ENCODE data around the gene SCYGR1. TPM values are rescaled to one million over a fixed set of nuclear protein-coding genes. Genes with fewer than 3 reads are reported as not detected.
"Not testable (repeated sequence)": the region's sequence is repeated elsewhere in the genome, so short reads cannot be mapped to it uniquely, and the experiment has no call there.

SCYGR1 gene
- polyA plus RNA-seq, 3 donors = not detected

DNA sequence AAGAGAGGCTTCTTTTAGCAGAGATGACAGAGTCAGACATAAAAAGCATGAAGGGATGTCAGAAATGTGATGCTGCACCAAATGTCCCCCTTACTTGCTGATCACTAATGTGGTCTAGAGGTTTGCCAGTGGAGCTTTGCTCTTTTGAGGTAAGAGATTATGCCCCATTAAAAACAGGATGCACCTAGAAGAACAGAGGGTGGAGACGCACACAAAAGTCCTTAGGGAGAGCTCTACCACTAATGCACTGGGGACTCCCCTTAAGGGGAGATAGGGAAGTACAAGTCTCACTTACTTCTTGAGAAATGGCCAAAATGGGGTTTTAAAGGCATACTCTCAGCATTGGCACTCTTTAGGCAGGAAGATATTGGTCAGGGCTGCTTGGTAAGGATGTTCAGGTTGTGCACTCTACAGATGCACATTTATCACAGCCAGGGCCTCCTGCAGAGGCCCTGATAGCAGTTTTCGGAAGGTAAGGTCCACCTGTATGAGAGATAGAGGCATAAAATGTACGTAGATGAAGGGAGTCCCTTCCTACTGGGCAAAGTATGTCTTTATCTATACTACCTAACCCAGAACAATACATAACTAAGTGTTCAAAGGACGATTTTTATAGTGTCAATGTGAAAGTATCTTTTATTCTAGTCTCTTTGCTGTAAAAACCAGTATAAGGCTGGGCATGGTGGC, 17.0 kb upstream of the SCYGR1 start:
- DNase-seq (ENCODE audit: low read depth in 3 of 3, low spot score in 2 of 3) = no peak

GRCh38 chr2:227402959-227403358, 15.2 kb upstream of the SCYGR1 start:
- no peak for DNase-seq (ENCODE audit: low read depth in 3 of 3, low spot score in 2 of 3)

- no peak for DNase-seq (ENCODE audit: low read depth in 3 of 3, low spot score in 2 of 3)
These were observed 14.6 kb upstream of the SCYGR1 start for GRCh38 chr2:227402321-227402720.

- DNase-seq (ENCODE audit: low read depth in 3 of 3, low spot score in 2 of 3) = no peak
These were observed 13.8 kb upstream of the SCYGR1 start for GRCh38 chr2:227401550-227401949.

GRCh38 chr2:227398684-227399670, 11.2 kb upstream of the SCYGR1 start:
- DNase-seq (ENCODE audit: low read depth in 3 of 3, low spot score in 2 of 3) = no peak

GRCh38 chr2:227397562-227397961, 9.8 kb upstream of the SCYGR1 start:
- DNase-seq (ENCODE audit: low read depth in 3 of 3, low spot score in 2 of 3) = no peak

- DNase-seq (ENCODE audit: low read depth in 3 of 3, low spot score in 2 of 3) = no peak
These were observed 7.8 kb upstream of the SCYGR1 start for GRCh38 chr2:227395556-227395955.

GRCh38 chr2:227394401-227394800, 6.7 kb upstream of the SCYGR1 start:
- DNase-seq (ENCODE audit: low read depth in 3 of 3, low spot score in 2 of 3) = no peak

DNA sequence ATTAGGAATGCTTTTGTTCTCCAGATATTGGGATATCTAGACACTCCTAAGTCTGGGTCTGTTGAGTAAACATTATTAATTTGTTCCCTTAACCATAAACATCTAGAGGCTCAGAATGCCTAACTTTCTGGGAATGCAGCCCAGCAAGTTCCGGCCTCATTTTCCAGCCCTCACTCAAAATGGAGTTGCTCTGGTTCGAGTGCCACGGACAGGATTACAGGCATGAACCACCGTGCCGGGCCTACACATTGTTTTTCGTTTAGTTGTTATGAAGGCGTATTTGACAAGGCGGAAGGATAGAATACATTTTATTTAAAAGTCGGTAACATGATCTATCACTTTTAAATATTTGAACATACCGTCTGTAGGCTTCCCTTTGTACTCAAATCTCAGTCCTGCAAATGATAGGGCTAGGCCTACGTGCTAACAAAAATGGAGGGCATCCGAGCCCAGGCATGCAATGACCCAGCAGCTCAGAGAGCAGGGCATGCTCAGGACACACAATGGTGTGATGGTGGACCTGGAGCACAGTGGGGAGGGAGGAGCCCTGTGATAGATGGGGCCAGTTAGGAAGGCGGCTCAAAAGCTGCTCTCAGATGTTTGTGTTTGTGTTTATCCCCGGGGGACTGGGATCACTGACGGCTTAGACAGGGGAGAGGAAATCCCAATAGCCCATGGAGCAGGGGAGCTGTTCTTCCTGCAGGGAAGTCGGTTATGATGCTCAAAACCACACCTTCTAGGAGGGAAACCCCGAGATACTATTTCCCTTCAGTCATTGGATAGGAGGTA, 2.9 kb upstream of the SCYGR1 start:
- DNase-seq (ENCODE audit: low read depth in 3 of 3, low spot score in 2 of 3) = no peak

DNA sequence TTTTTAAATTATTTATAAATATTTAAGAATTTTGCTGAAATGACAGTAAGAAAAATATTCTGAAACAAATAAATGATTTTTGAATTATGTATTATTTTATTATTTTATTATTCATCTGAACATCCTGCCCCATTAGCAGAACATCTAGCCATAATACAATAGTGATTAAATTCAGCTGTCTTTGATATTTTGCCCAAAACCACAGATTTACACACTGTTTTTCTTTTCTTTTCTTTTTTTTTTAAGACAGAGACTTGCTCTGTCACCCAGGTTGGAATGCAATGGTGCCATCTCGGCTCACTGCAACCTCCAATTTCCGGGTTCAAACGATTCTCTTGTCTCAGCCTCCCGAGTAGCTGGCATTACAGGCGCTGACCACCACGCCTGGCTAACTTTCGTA, 1.9 kb upstream of the SCYGR1 start:
- DNase-seq (ENCODE audit: low read depth in 3 of 3, low spot score in 2 of 3) = no peak

GRCh38 chr2:227389231-227389630, 1.5 kb upstream of the SCYGR1 start:
- DNase-seq (ENCODE audit: low read depth in 3 of 3, low spot score in 2 of 3) = no peak

DNA sequence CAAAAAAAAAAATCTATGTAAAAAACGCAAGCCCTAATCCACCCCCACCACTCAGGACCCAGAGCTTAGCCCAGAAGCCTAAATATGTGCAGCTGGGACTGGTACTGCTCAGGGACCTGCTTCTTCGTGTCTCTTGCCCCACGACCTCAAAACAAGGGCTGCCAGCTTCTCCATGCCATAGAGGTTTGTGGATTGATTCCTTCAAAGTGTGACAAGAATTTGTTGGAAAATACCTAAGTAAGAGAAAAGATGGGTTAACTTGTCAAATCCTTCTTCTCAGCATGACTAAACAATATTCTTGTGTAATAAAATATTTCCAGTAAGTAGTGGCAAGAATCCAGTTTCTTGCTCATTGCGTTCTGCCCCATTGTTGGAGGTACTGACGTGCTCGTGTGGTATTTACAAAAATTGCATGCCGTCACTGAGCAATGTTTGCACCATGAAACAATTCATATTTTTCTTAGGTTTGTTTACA, 825 bp upstream of the SCYGR1 start:
- no peak for DNase-seq (ENCODE audit: low read depth in 3 of 3, low spot score in 2 of 3)

GRCh38 chr2:227386630-227387029, 1.1 kb downstream of the SCYGR1 start:
- DNase-seq (ENCODE audit: low read depth in 3 of 3, low spot score in 2 of 3) = no peak

DNA sequence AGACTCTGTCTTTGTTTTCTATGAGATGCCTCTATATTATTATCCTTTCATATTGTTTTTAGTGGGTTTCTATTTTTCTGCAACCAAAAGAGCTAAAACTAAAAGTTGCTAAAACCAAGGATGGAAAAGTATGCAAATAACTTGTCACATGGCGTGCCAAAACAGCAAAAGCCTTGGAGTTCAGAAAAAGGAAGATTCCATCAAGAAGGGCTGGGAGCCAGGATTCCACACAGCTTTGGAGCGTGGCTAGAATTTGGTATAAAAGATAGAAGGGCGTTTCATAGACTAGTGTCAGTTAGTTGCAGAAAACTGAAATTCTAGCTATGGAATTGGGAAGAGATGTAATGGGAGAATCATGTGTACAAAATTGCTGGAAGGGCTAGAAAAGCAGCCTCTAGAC, 4.1 kb downstream of the SCYGR1 start:
- DNase-seq (ENCODE audit: low read depth in 3 of 3, low spot score in 2 of 3) = no peak

DNA sequence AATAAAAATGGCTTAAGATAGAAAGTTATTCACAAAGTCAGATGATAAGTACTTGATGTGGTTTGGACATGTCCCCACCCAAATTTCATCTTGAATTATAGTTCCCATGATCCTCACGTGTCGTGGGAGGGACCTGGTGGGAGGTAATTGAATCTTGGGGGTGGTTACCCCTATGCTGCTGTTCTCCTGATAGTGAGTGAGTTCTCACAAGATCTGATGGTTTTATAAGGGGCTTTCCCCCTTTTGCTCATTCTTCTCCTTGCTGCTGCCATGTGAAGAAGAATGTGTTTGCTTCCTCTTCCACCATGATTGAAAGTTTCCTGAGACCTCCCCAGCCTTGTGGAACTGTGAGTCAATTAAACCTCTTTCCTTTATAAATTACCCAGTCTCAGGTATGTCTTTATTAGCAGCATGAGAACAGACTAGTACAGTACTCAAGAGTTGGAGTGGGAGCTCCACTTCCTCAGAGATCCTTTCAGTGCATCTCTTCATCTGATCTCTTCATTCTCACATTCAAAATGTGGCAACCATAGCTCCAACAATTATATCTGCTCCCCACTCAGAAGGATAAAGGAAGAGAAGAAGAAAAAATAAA, 5.4 kb downstream of the SCYGR1 start:
- DNase-seq (ENCODE audit: low read depth in 3 of 3, low spot score in 2 of 3) = not testable (repeated sequence)

GRCh38 chr2:227379095-227379494, 8.7 kb downstream of the SCYGR1 start, which contains the start of gene TM4SF20:
TSS of gene TM4SF20 (minus strand) at chr2:227379306. CDS start at chr2:227379268, 38 bp downstream.
- no peak for DNase-seq (ENCODE audit: low read depth in 3 of 3, low spot score in 2 of 3)

DNA sequence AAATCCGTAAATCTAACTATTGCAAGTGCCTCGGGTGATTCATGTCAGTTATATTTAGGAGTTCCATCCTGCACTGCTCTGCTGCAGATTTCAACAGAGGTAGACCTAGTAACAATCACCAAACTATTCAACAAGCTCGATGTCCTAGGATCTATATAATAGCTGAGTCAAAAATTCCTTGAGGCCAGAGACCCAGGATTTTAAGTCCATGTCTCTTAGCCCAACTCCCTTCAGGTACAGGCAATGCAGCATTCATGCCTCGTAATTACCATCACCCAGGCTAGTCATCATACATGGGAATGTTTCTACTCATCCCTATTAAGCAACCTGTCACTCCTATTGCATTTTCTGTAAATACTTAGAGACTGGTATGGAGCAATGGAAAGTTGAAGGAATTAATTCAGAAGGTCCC, 9.4 kb downstream of the SCYGR1 start:
- DNase-seq (ENCODE audit: low read depth in 3 of 3, low spot score in 2 of 3) = no peak

DNA sequence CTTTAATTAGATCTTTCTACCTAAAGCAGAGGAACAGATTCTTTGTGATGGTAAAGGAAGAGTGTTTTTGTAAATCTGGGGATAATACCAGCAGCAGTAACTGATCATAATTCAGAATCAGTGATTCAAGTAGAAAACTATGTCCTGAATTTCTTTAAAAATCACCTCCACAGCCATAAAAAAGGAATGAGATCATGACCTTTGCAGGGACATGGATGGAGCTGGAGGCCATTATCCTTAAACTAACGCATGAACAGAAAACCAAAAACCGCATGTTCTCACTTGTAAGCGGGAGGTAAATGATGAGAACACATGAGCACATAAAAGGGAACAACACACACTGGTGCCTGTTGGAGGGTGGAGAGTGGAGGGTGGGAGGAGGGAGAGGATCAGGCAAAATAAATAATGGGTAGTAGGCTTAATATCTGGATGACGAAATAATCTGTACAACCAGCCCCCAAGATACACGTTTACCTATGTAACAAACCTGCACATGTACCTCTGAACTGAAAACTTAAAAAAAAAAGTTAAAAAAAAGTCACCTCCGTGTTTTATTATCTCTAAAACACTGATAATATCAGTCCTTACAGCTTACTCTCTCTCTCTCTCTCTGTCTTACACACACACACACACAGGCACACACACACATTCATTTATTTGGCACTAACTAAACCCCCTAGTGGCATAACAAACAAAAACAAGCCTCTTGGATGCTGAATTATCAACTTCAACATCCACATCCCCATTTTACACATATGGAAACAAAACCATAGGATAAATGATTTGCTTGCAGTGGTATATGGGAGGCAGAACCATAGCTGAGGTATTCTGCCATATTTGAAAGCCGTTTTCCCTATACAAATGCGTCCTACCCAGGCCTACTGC, 10.0 kb downstream of the SCYGR1 start:
- no peak for DNase-seq (ENCODE audit: low read depth in 3 of 3, low spot score in 2 of 3)

GRCh38 chr2:227376656-227377396, 10.9 kb downstream of the SCYGR1 start:
- DNase-seq (ENCODE audit: low read depth in 3 of 3, low spot score in 2 of 3) = no peak

All from right renal cortex interstitium (tissue), 3 donors.